A673 (cell line): ENCODE results near the gene GMDS.

Experiments used
- EZH2 ChIP-seq: fragments of 200-600 bp; sonication (generic); IDR thresholded peaks from 2 replicates; pipeline ENCODE4 v1.6.1; 2017; ENCODE audit warnings: borderline replicate concordance, low read depth, mild to moderate bottlenecking, mixed read lengths, antibody characterized with exemption, low read length; ENCODE audit not compliant: poor library complexity, severe bottlenecking
- TF ChIP-seq, protein P1 (sequence below): fragments of 300-800, 200-600 bp; sonication (generic); conservative IDR thresholded peaks from 2 replicates; pipeline ENCODE4 v1.5.1; 2017; ENCODE audit warnings: low read depth, mild to moderate bottlenecking, antibody characterized with exemption, low read length, moderate library complexity, mixed read lengths

DNA sequence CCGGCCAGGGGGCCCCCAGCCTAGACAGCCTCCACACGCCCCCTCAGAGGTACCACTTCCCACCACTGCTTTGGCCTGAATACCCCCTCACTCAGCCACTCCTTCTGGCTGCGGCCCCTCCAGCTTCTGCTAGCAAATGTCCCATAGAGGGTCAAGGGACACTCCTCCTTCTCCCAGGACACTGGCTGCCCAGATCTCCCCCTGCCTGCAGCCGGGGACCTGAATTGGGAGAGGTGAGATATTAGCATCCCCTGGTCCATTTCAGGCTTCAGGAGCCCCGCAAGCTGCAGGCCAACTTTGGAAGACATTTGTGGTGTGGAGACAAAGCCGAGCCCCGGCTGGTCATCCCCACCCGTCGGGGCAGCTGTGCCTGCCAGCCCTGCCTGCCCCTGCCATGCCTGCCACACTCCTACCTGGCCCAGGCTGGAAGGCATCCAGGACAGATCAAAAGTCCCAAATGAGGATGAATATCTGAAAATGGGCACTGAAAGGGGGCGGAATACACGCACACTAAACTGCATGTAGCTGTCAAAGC lies 668.2 kb downstream of the GMDS start:
- TF ChIP-seq, protein P1, sequence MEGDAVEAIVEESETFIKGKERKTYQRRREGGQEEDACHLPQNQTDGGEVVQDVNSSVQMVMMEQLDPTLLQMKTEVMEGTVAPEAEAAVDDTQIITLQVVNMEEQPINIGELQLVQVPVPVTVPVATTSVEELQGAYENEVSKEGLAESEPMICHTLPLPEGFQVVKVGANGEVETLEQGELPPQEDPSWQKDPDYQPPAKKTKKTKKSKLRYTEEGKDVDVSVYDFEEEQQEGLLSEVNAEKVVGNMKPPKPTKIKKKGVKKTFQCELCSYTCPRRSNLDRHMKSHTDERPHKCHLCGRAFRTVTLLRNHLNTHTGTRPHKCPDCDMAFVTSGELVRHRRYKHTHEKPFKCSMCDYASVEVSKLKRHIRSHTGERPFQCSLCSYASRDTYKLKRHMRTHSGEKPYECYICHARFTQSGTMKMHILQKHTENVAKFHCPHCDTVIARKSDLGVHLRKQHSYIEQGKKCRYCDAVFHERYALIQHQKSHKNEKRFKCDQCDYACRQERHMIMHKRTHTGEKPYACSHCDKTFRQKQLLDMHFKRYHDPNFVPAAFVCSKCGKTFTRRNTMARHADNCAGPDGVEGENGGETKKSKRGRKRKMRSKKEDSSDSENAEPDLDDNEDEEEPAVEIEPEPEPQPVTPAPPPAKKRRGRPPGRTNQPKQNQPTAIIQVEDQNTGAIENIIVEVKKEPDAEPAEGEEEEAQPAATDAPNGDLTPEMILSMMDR = no peak
- no peak for TF ChIP-seq EZH2
